ENCODE results near the gene NR5A2.

DNA sequence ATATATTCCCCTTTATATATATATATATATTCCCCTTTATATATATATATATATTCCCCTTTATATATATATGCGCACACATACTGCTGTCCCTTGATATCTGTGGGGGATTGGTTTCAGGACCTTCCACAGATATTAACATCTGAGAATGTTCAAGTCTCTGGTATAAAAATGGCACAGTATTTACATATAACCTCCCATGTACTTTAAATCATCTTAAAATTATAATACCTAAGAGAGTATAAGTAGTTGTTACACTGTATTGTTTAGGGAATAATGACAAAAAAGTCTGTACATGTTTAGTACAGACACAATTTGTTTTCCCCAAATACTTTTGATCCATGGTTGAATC is 45.8 kb downstream of the NR5A2 start:
- TF ChIP-seq POLR2A (IDR thresholded peaks at IDR 0.05): no peak
- TF ChIP-seq, protein P1, sequence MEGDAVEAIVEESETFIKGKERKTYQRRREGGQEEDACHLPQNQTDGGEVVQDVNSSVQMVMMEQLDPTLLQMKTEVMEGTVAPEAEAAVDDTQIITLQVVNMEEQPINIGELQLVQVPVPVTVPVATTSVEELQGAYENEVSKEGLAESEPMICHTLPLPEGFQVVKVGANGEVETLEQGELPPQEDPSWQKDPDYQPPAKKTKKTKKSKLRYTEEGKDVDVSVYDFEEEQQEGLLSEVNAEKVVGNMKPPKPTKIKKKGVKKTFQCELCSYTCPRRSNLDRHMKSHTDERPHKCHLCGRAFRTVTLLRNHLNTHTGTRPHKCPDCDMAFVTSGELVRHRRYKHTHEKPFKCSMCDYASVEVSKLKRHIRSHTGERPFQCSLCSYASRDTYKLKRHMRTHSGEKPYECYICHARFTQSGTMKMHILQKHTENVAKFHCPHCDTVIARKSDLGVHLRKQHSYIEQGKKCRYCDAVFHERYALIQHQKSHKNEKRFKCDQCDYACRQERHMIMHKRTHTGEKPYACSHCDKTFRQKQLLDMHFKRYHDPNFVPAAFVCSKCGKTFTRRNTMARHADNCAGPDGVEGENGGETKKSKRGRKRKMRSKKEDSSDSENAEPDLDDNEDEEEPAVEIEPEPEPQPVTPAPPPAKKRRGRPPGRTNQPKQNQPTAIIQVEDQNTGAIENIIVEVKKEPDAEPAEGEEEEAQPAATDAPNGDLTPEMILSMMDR (IDR thresholded peaks at IDR 0.05): no peak

All from body of pancreas (tissue), 4 donors.